GOT3 (cell line): ENCODE results near the gene PPM1F.
A peak's percentile ranks its signal among the peaks of the same experiment; 100 is the strongest.

Source experiments
- DNase-seq: peaks from one replicate; lab custom pipeline; 2025; ENCODE audit warnings: mixed read lengths; lab: John Stamatoyannopoulos, UW

The PPM1F gene

DNA sequence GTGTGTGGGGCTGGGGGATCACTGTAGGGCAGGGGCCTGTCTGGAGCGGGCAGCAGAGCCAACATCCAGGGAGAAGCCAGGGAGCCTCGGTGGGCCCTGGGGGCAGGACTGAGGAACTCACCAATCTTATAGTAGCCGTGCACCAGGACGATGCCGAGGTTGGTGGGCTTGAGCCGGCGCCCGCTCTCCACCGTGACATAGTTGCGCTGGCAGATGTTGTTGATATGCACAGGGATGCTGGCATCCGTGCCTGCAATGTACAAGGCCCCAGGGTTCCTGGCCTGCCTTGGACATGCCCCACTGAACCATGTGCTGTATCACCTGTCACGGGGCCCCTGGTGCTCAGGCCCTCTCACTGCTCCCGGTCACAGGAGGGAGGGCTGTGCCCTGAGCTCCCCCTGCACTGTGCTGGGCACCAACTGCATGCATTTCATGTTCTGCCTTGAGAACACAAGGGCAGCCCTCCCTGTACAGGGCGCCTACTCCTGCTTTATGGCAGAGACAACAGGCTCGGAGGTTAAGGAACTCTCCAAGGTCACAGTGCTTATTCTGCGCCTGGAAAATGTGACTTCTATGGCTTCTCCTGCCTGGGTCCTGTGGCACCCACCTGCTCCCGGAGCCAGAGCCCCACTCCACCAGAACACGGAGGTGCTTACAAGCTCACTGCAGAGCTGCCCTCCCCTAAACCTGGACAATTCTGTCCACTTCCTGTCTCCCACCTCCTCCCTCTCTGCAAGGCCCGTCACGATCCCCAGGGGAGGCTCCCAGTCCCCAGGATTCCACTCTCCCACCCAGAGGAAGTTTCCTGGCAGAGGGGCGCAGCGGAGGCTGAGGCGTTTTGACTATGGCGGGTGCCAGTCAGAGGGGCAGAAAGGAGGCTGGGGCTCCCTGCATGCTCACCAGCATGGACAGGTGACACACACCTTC, 7.8 kb upstream of the PPM1F start:
- DNase-seq: no peak

DNA sequence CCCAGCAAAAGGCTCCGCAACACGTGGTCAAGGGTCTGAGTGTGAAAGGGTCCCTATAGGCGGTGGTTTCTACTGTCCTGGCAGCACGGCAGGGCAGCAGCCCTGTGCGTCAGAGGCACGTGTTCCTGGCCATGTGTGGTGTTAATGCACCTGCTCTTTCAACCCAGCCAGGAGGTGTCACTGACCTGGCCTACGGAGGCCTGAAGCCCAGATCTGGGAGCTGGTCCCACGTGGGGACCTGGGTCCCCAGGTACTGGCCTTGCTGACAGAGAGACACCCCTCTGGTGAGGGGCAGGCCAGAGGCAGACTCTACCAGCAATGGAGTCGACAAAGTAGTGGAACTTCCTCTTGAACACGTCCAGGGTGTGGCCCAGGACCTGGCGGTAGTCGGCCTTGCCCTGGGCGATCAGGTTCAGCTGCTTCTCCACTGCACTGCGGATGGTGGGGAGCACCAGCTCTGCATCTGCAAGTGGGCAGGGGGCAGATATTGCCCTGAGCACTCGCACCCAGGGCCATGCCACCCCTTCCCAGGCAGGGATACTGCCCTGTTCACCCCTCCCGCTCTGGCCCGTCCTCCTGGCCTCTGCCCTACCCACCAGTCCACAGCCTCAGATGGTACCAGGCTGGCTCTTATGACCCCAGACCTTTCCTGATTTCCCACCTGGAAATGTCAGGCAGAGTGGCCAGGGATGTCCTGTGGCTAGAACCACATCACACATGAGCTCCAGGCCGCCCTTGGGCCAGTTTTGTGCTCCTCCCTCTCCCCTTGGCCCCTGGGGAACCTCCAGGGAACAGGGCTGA, 6.8 kb upstream of the PPM1F start:
- DNase-seq: no peak

DNA sequence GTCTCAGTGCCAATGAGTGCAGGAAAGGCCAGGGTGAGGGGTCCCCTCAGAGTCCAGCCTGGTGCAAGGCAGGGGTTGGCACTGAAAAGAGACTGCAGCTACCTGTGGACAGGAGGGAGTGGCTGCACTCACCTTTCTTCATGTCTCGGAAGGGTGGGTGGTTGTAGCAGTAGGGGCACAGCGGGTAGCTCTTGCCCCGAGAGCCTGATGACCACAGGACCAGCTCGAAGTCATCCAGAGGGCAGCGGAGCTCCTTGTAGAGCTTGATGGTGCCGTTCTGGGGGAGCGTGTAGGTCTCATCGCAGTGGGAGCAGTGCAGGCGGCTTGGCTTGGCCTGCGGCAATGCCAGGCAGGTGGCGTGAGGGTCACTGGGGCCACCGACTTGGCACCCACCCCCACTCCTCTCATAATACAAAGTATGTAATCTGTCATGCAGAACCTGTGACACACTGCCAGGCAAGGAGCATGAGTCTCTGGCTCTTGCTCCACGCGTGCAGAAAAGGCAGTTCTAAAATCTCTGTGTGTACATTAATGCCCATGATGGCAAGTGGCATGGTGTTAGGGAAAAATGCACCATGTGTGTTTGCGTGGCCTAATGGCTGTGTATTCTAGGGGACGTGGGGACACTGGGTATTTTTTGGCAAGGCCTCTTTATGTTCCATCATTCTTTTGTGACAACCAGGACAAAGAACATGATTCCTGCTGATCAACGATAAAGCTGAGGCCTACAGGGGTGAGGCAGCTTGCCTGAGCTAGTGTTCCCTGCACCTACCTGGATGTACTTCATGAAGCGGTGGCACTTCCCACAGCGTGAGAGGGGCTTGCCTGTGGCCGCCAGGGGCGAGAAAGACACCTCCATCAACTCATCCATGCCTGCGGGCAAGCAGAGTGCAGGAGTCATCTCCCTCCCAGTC, 6.0 kb upstream of the PPM1F start:
- no peak for DNase-seq

DNA sequence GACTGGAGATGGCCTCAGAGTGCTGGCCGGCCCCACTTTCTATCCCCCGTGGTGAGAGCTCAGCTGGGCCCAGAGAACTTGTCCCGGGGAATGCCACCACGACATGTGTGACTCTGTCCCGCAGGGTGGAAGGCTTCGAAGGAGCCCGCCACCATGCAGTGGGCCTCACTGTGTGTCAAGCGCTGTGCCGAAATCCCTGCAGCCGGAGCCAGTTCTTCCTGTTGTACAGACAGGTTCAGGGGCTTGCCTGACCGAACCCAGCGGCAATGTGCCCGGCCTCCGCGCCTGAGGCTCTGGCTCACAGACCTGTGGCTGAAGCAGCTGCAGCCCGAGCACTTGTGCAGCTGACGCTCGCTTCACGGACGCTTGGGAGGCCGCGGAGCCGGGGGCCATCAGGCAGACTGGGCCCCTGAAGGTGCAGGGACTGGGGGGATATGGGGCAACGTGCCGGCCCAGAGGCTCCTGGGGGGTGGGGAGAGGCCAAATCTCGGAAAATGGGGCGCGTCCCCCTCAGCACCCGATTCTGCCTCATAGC, 650 bp downstream of the PPM1F start:
- no peak for DNase-seq

DNA sequence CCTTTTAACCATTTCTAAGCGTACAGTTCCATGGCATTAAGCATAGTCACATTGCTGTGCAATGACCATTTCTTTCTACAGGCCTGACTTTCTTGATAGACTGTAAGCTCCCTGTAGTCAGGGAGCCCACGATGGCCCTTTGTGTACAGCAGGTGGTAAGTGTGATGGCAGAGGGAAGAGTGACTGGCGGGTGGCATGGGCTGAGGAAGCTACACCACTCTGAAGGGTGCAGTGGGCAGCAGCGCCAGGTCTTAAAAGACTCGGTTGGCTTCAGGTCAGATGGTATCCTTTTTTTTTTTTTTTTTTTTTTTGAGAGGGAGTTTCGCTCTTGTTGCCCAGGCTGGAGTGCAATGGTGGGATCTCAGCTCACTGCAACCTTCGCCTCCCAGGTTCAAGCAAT, 1.6 kb downstream of the PPM1F start:
- DNase-seq: no peak

DNA sequence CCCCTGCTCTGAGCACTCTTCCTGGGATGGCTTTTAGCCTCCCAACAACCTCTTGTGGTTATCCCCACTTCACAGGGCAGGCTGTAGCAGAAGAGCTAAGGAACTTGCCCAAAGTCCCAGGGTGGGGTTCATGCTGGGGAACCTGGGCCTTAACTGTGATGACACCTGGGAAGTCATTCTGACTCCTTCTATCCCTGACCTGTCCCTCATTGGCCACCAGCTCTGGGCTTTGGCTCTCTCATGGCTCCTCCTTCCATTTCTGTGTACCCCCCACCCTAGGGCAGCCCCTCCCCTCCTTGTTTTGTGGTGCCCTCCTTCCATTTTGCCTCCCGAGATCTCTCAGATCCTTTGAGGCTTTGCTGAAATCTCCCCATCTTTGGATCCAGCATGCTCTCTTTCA, 2.7 kb downstream of the PPM1F start:
- no peak for DNase-seq

DNA sequence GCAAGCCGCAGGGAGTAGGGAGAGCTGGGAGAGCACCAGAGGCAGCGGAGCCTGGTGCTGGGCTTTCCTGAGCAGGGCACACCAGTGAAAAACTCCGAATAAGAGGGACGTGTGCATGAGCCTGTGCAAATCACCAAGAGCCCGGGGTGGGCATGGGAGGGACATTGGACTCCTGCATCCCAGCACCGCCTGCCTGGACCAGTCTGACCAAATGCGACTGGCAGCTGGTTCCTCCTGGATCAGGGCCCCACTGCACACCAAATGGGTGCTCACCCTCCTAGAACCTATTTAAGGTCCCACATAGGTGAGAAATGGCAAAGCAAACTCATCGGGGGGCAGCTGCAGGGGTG, 3.1 kb downstream of the PPM1F start:
- no peak for DNase-seq

DNA sequence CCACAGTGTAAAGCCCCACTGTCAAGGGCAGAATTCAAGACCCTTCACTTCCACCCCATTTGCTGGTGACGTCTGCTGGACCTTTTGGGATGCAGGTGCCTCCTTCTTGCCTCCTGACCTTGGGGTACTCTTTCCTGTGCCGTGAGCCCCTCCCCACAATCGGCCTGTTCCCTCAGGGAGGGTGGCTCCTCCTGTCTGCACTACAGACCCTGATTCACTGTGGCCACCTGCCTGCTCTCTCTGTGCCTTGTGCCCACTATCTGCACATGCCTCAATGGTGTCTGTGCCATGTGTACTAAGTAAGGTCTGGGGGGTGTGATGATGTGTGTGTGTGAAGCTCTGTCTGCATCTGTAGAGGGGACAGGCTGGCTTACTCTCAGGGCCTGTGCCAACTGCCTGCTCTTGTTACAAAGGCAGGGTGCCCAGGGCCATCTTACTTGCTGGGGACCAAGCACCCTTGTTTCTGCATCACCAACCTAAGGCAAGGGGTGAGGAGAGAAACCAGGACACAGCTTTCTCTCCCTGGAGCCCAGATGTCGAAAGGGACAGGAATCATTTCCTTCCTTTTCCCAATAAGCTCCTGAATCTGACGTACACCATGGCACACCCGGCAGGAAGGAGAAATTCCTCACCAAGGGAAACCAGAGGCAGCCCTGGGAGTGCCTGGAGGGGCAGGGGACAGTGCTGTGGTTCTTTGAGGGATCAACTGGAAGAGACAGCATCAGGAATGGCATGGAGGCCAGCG, 3.7 kb downstream of the PPM1F start:
- DNase-seq: no peak

DNA sequence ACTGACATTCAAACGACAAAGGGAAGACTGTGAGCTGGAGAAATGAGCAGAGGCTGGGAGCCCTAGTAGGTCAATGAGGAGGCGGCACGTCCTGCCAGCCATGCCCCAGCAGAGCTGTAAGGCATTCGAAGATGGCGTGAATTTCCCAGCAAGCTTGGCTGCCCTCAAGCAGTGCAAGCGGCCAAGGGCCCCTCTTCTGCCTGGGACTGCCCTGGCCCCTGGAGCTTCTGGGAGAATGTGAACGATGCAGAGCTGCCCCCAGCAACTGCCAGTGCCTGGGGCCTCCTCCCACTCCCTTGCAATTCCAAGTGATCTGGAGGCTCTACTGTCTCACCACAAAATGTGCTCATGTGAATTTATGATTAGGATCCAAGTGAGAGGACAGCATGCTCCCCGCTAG, 4.3 kb downstream of the PPM1F start:
- DNase-seq: no peak

DNA sequence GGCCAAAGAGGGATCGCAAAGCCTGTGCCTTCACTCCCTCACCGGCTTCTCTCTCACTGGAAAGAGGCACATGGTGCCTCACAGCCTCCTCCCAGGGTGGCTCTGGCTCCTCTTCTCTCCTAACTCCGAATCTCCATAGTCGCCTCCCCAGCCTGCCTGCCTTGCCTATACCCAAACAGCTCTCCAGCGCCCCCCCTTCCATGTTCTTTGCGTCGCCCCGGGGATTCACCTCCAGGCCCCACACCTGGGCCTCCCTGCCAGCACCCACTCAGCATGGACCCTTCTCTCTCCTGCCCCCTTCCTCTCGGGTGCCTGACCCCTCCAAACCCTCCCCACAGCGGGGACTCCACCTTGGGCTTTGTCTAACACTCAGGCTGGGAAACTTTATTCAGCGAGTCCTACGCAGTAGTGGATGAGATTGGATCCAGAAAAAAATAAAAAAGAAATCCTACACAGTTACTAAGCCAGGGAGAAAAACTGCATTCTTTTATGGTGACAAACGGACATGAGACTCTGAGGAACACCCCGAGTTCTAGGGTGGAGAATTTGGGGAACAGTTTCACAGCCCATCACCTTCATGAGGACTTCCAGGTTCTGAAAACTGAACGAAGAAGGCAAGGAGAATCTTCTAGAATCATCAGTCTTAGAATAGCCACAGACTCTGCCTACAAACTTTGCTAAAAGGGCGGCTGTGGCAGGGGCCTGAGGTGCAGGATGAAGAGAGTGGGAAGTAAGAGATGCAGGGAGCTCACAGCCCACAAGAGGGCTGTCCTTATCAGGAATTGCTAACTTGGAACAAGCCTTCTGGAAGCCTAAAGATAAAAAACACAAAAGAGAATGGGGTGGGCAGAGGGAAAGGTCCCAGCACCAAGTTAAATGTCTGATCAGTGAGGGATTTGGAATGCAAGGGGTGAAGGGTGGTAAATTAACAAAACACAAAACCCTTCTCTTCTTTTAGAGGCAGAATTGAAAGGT, 5.3 kb downstream of the PPM1F start:
- no peak for DNase-seq

DNA sequence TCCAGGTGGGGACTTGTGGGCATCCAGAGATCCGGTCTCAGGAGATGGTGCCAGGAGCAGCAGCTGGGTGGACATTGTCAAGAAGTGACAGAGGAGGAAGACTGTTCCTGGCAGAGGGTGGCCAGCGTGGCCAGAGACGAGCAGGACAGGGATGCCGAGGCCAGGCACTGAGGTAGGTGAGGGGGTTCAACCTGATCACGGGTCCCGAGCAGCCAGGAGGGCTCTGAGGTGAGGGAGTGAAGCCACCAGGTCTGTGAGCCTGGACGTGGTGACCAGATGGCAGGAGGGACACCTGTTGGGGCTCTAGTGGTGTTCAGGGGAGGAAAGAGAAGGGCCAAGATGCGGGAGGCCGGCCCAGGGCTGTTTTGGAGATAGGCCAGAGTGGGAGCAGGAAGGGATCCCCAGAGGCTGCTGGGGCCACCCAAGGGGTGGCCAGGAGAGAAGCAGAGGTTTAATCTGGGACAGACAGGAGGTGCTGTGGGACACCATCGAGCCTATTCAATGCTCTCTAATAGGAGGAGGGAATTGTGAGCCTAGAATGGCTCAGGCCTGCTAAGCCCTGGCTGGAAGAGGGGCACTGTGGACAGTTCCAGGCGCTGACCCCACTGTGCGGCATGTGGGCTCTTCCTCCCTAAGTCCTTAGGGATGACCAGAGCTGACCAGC, 6.3 kb downstream of the PPM1F start:
- DNase-seq: no peak

DNA sequence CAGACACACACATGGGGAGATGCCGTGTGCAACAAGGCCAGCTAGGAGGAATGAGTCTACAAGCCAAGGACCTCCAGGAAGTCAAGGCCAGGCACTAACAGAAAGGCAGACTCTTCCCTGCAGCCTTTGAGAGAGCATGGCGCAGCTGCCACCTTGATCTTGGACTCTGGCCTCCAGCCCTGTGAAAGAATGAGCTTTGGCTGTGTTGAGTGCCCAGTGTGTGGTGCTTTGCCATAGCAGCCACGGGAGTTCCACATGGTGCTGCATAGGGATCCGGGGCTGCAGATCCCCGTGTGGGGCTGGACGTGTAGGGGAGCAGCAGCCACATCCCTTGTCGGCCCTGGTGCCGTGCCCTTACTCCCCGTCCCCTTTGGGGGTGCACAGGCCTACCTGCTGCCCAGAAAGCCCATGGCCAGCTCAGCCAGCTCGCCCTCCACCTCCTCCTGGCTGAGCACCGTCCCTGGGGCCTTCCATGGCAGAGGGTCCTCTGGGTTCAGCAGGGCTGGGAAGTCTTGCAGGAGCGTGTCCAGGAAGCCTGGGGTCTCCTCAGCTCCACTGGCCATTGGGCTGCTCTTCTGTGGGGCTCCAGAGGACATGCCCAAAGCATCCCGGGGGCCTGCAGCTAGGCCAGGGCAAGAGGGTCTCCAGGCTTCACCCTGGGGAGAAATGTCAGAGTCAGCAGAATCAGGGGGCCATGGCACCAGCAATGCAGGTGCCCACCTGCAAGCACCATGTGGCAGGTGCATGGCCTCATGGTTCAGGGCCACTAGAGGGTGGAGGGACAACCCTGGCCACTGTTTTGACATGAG, 7.0 kb downstream of the PPM1F start:
- no peak for DNase-seq

DNA sequence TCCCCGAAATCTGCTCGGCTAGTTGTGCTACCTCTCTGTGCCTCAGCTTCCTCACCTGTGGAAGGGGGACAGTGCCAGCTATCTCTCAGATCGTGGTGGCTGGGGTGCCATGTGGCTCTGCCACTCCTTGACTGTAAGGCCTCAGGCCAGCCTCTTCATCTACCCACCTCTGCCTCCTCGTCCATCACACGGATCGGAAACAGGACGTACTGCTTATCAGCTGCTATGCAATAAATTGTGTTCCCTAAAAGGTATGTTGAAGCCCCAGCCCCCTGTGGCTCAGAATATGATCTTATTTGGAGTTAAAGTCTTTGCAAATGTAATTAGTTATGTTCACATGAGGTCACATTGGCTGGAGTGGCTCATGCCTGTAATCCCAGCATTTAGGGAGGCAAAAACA, 7.8 kb downstream of the PPM1F start:
- DNase-seq: no peak

DNA sequence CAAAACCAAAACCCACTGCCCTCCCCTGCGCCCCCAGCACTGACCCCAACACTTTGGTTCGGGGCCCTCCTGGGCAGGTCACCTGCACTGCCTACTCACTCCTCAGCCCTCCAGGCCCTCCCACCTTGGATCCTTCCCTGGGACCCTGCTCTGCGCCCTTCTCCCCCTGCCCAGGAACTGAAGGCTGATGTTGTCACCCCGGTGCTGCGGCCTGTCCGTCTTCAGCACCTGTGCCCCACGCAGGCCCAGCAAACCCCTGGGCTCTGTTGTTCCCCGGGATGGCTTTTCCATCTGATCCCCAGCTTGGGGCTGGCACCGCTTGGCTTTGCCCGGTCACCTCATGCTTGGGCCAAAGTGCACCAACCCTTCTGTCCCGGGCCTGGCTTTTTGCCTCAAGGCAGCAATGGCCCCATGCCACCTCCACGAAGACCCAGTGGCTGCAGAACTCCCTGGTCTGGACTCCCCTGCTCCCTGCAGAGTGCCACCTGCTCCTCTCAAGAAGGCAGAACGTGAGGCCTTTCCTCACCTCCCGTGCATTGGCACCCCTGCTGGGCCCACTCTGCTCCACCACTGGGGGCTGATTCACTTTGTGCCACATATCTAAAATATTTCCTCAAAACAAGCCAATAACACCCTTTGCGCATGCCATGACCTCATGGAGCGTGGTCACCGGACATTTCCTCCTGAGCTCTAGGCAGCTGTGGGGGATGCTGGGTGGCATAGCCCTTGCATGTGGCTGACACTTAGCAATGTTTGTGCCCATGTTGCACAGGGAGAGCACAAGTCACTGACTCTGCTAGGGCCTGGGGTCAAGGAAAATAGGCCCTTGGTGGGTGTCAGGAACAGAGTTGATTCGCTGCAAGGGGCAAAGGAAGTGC, 8.8 kb downstream of the PPM1F start:
- no peak for DNase-seq

DNA sequence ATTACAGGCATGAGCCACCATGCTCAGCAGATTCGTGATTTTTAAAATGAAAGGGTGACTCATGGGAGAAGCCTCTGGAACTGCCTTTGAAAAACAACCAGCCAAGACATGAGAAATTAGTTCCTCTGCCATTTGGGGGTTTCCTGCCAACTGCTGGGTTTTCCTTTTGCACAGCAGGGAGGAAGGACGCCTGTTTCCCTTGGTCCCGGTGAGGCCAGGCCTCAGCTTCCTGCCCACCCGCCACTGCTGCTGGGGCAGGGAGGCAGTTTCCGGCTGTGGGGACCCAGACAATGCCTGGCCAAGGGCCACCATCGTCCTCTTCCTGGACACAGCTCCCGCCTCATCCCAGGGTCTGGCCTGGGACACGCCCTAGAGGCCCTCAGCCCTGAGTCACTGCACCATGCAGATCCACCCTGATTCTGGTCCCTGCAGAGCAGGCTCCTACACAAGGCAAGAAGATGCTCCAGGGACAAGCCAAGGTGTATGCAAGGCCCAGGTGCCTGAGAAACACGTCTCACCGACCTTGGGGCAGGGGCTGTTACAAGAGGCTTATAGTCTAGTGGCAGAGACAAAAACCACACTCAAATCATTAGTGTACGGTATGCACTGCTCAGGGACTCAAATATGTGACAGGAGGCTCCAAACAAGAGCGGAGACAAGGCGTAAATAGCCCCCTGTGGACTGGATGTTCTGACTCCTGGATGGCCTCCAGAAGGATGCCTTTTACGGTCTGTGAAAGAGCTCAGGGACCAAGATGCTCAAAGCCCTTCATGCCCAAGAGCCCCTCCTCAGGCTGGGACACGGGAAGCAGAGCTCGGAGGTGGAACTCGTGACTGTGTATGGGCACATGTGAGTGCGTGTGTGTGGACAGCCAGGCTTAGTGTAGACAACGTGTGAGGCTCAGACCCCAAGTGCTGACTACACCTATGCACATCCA, 10.0 kb downstream of the PPM1F start:
- DNase-seq: peak; percentile 33

DNA sequence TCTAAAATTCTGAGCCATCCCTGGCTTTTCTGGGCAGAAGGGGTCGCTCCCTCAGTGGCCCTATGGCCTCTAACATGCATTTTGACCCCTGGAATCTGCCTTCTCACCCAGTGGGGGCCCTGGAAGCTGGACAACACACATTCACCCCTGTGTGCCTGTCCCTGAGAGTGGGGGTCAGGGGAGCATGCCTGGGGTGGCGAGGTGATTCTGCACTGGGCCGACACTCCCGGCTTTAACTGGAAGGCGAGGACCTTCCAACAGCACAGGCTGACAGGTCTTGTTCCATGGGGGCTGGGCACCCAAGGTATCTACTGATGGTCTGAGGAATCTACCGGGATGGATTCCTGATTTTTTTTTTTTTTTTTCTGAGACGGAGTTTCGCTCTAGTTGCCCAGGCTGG, 10.7 kb downstream of the PPM1F start:
- DNase-seq: no peak
